Measurements from ENCODE around the gene MEIOB.

The MEIOB gene

GRCh38 chr16:1906055-1906845, 34.3 kb upstream of the MEIOB start:
- ATAC-seq = no peak
- TF ChIP-seq ARNTL (CRISPR knock-in tag; IDR thresholded peaks at IDR 0.05; ENCODE audit: borderline replicate concordance, low read depth) (no peak), ZFP3 (CRISPR knock-in tag; IDR thresholded peaks at IDR 0.05) (no peak), CREB5 (CRISPR knock-in tag; IDR thresholded peaks at IDR 0.05; ENCODE audit: low read depth) (no peak), GLIS3 (CRISPR knock-in tag; IDR thresholded peaks at IDR 0.05) (no peak), TOX (CRISPR knock-in tag; IDR thresholded peaks at IDR 0.05; ENCODE audit: borderline replicate concordance) (no peak), SNAI2 (CRISPR knock-in tag; IDR thresholded peaks at IDR 0.05) (no peak), ZC3H10 (CRISPR knock-in tag; IDR thresholded peaks at IDR 0.05) (no peak), POU6F1 (CRISPR knock-in tag; IDR thresholded peaks at IDR 0.05; ENCODE audit: borderline replicate concordance, low read depth) (no peak), ISL1 (CRISPR knock-in tag; IDR thresholded peaks at IDR 0.05) (no peak), TSHZ2 (CRISPR knock-in tag; IDR thresholded peaks at IDR 0.05) (no peak), PPARA (CRISPR knock-in tag; IDR thresholded peaks at IDR 0.05; ENCODE audit: borderline replicate concordance) (no peak), ZNF70 (CRISPR knock-in tag; IDR thresholded peaks at IDR 0.05) (no peak)

DNA sequence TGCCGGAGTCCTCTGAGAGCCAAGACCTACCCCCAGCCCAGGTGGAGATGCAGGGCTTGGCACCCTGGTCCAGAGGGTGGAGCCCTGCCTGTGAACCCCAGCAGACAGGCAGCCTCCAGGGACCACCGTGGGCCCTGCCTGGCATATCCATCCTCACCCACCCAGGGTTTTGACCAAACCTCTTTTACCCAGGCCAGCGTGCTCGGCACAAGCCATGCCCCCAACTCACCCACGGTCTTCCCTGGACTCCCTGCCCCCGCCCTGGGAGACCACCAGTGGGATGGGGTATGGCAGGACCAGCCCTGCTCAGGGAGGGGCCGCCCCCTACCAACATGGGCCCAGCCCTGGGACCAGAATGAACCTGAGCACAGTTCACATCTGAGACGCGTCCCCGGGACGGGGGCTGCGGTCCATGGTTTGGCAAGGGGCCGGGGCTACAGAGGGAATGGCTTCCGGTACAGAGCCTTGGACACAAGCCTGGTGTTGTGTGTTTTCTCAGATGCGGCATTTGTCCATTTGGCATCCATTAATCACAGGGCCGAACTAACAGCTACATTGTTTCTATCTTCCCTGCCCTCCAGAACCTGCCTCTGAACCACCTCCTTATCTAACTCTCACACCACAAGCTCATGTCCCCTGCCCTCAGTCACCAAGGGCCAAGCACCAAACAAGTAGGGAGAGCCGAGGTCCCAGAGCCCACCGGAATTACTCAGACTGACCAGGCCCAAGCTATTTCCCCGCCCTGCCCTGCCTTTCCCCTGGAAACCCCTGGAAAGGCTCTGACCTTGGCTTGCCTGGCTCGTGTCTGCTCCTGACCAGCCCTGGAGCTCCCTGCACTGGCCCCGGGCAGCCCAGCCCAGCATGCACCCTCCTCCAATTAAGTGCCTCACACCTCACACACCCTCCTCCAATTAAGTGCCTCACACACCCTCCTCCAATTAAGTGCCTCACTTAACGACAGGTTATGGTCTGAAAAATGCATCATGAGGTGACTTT, 32.2 kb upstream of the MEIOB start:
- TF ChIP-seq ZNF8 (CRISPR knock-in tag; IDR thresholded peaks at IDR 0.05) (no peak), CSDC2 (CRISPR knock-in tag; IDR thresholded peaks at IDR 0.05) (no peak), ARNTL (CRISPR knock-in tag; IDR thresholded peaks at IDR 0.05; ENCODE audit: borderline replicate concordance, low read depth) (no peak), ZC3H10 (CRISPR knock-in tag; IDR thresholded peaks at IDR 0.05) (no peak), ZNF70 (CRISPR knock-in tag; IDR thresholded peaks at IDR 0.05) (no peak), ZFP3 (CRISPR knock-in tag; IDR thresholded peaks at IDR 0.05) (no peak), ZNF565 (CRISPR knock-in tag; conservative IDR thresholded peaks at IDR 0.05; ENCODE audit: low read depth) (no peak), SNAI2 (CRISPR knock-in tag; IDR thresholded peaks at IDR 0.05) (no peak), CREB5 (CRISPR knock-in tag; IDR thresholded peaks at IDR 0.05; ENCODE audit: low read depth) (no peak)
- TF ChIP-seq, protein P1, sequence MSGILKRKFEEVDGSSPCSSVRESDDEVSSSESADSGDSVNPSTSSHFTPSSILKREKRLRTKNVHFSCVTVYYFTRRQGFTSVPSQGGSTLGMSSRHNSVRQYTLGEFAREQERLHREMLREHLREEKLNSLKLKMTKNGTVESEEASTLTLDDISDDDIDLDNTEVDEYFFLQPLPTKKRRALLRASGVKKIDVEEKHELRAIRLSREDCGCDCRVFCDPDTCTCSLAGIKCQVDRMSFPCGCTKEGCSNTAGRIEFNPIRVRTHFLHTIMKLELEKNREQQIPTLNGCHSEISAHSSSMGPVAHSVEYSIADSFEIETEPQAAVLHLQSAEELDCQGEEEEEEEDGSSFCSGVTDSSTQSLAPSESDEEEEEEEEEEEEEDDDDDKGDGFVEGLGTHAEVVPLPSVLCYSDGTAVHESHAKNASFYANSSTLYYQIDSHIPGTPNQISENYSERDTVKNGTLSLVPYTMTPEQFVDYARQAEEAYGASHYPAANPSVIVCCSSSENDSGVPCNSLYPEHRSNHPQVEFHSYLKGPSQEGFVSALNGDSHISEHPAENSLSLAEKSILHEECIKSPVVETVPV (CRISPR knock-in tag; IDR thresholded peaks at IDR 0.05) = no peak
- ATAC-seq = no peak

DNA sequence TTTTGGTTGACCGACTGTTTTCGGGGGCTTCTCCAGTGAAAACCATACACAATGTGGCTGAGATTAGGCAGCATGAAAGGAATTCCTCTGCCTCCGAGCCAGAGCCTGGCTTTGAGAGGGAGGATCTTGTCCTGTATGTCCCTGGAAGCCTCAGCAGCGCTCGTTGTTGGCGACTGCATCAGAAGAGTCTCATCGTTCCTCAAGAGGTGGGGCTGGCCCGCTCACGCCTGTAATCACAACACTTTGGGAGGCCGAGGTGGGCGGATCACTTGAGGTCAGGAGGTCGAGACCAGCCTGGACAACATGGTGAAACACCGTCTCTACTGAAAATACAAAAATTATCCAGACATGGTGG, 31.2 kb upstream of the MEIOB start:
- no peak for TF ChIP-seq ZNF70 (CRISPR knock-in tag; IDR thresholded peaks at IDR 0.05)
- no peak for TF ChIP-seq ZFP3 (CRISPR knock-in tag; IDR thresholded peaks at IDR 0.05)
- TF ChIP-seq ESRRG (CRISPR knock-in tag; IDR thresholded peaks at IDR 0.05) = no peak
- TF ChIP-seq SNAI2 (CRISPR knock-in tag; IDR thresholded peaks at IDR 0.05) = no peak
- no peak for TF ChIP-seq ISL1 (CRISPR knock-in tag; IDR thresholded peaks at IDR 0.05)
- TF ChIP-seq, protein P1 (CRISPR knock-in tag; IDR thresholded peaks at IDR 0.05) = no peak
- no peak for TF ChIP-seq CSDC2 (CRISPR knock-in tag; IDR thresholded peaks at IDR 0.05)
- TF ChIP-seq ZNF8 (CRISPR knock-in tag; IDR thresholded peaks at IDR 0.05) = no peak
- TF ChIP-seq GLIS3 (CRISPR knock-in tag; IDR thresholded peaks at IDR 0.05) = no peak
- no peak for TF ChIP-seq BACH2 (CRISPR knock-in tag; IDR thresholded peaks at IDR 0.05; ENCODE audit: borderline replicate concordance)
- no peak for TF ChIP-seq ARNTL (CRISPR knock-in tag; IDR thresholded peaks at IDR 0.05; ENCODE audit: borderline replicate concordance, low read depth)
- no peak for ATAC-seq
